ENCODE data around the gene GNAL. TPM values are rescaled to one million over a fixed set of nuclear protein-coding genes. Genes with fewer than 3 reads are reported as not detected.
A peak's percentile ranks its signal among the peaks of the same experiment; 100 is the strongest.

Gene GNAL
- total and polyA plus RNA-seq, 2 experiments from 2014 or later: 7.5 to 21.6 TPM

DNA sequence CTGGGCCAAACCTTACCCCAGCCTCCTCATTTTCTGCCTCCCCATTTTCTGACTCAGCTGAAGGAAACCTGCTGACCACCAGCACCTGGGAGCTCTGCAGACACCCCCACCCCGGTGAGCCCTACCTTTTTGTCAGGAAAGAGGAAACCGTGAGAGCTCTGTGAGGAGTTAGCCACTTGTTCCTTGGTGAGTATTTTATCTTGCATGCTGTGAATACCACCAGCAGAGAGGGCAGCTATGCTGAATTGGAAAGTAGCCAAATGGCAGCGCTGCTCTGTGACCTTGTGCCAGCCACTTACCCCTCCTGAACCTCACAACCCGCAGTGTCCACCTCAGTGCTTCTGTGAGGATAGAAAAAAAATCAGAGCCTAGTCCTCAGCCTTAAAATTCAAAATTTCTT is 216.5 kb downstream of the GNAL start:
- peaks cover 10% of the 10 kb centered on the region; the same call in 1 of the 2 replicates for H3K27me3 ChIP-seq (ENCODE audit: insufficient read depth)
- TF ChIP-seq EZH2phosphoT487 (IDR thresholded peaks at IDR 0.05; ENCODE audit: unreplicated experiment): no peak
- no peak for TF ChIP-seq POLR2AphosphoS5 (IDR thresholded peaks at IDR 0.05; ENCODE audit: low read depth)
- no peak for TF ChIP-seq EZH2 (IDR thresholded peaks at IDR 0.05; ENCODE audit: low read depth, unreplicated experiment)
- no peak for TF ChIP-seq STAT1 (IDR thresholded peaks at IDR 0.05; ENCODE audit: unreplicated experiment)
- TF ChIP-seq JUNB (IDR thresholded peaks at IDR 0.05; ENCODE audit: unreplicated experiment): no peak
- ATAC-seq: no peak
- Mint-ChIP-seq H3K36me3 (ENCODE audit: low read depth) (peaks cover 8% of the 10 kb centered on the region), H3K9me3 (no peaks in the 10 kb centered on the region), H3K4me1 (peaks cover 45% of the 10 kb centered on the region), H3K4me3 (no peak overlapping the region), H3K27ac (peak overlapping the region; percentile 65; the same call in 1 of the 2 replicates), H3K27me3 (ENCODE audit: insufficient read depth, low read depth, poor library complexity) (peaks cover 16% of the 10 kb centered on the region)
- peaks cover 55% of the 10 kb centered on the region for H3K4me1 ChIP-seq (ENCODE audit: insufficient read depth)
- H3K27ac ChIP-seq (ENCODE audit: low read depth): peak overlapping the region; percentile 96
- H3K4me3 ChIP-seq: peak overlapping the region; percentile 36; the same call in 1 of the 2 replicates
- H3K36me3 ChIP-seq (ENCODE audit: insufficient read depth): no peaks in the 10 kb centered on the region
- H3K79me2 ChIP-seq (replicated peaks; ENCODE audit: insufficient read depth): no peaks in the 10 kb centered on the region; the same call in 1 of the 2 replicates
- H3F3A ChIP-seq (replicated peaks; ENCODE audit: low read depth): peaks cover 13% of the 10 kb centered on the region; the same call in 1 of the 2 replicates
- H3K4me2 ChIP-seq: peak overlapping the region; percentile 59
- no peaks in the 10 kb centered on the region for H4K20me1 ChIP-seq (replicated peaks; ENCODE audit: insufficient read depth)
- H3K9me2 ChIP-seq (ENCODE audit: insufficient read depth): no peaks in the 10 kb centered on the region
- H2AFZ ChIP-seq: no peak overlapping the region
- DNase-seq (ENCODE audit: low spot score): peak; percentile 31

DNA sequence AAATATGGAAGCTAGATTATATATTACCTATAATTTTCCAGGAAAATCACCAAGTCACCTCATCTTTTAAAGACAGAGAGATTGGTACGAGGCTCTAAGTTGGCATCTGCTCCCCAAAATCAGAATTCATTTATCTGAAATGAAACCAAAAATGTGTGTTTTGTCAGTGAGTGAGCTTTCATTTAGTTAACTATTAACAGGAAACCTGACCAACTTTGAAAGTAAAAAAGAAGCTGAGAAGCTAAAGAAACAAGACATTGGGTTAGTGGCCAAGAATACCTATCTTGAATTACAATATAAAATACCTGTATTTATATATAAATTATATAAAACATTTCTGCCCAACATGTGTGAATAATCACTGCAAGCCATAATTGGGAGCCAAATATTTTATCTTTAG is 217.1 kb downstream of the GNAL start:
- Histone ChIP-seq H3K9me2 (ENCODE audit: insufficient read depth) (no peaks in the 10 kb centered on the region), H4K20me1 (replicated peaks; ENCODE audit: insufficient read depth) (no peaks in the 10 kb centered on the region), H3K4me3 (peak overlapping the region; percentile 36; the same call in 1 of the 2 replicates), H3K27ac (ENCODE audit: low read depth) (peak overlapping the region; percentile 96), H3K27me3 (ENCODE audit: insufficient read depth) (peaks cover 10% of the 10 kb centered on the region; the same call in 1 of the 2 replicates), H3K4me1 (ENCODE audit: insufficient read depth) (peaks cover 55% of the 10 kb centered on the region), H3K4me2 (peak overlapping the region; percentile 86), H3F3A (replicated peaks; ENCODE audit: low read depth) (peaks cover 13% of the 10 kb centered on the region; the same call in 1 of the 2 replicates), H2AFZ (no peak overlapping the region), H3K36me3 (ENCODE audit: insufficient read depth) (no peaks in the 10 kb centered on the region), H3K79me2 (replicated peaks; ENCODE audit: insufficient read depth) (no peaks in the 10 kb centered on the region; the same call in 1 of the 2 replicates)
- peaks cover 8% of the 10 kb centered on the region for H3K36me3 Mint-ChIP-seq (ENCODE audit: low read depth)
- H3K4me1 Mint-ChIP-seq: peaks cover 45% of the 10 kb centered on the region
- no peaks in the 10 kb centered on the region for H3K9me3 Mint-ChIP-seq
- no peak overlapping the region for H3K27ac Mint-ChIP-seq
- H3K4me3 Mint-ChIP-seq: no peak overlapping the region
- DNase-seq (ENCODE audit: low spot score) (no peak), ATAC-seq (no peak)
- peaks cover 18% of the 10 kb centered on the region for H3K27me3 Mint-ChIP-seq (ENCODE audit: insufficient read depth, low read depth, poor library complexity)
- TF ChIP-seq CREB1 (CRISPR knock-in tag; IDR thresholded peaks at IDR 0.05; ENCODE audit: low read depth): no peak
- no peak for TF ChIP-seq EZH2 (IDR thresholded peaks at IDR 0.05; ENCODE audit: low read depth, unreplicated experiment)
- TF ChIP-seq, protein P1, sequence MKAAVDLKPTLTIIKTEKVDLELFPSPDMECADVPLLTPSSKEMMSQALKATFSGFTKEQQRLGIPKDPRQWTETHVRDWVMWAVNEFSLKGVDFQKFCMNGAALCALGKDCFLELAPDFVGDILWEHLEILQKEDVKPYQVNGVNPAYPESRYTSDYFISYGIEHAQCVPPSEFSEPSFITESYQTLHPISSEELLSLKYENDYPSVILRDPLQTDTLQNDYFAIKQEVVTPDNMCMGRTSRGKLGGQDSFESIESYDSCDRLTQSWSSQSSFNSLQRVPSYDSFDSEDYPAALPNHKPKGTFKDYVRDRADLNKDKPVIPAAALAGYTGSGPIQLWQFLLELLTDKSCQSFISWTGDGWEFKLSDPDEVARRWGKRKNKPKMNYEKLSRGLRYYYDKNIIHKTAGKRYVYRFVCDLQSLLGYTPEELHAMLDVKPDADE (IDR thresholded peaks at IDR 0.05): no peak
- TF ChIP-seq, protein P2, sequence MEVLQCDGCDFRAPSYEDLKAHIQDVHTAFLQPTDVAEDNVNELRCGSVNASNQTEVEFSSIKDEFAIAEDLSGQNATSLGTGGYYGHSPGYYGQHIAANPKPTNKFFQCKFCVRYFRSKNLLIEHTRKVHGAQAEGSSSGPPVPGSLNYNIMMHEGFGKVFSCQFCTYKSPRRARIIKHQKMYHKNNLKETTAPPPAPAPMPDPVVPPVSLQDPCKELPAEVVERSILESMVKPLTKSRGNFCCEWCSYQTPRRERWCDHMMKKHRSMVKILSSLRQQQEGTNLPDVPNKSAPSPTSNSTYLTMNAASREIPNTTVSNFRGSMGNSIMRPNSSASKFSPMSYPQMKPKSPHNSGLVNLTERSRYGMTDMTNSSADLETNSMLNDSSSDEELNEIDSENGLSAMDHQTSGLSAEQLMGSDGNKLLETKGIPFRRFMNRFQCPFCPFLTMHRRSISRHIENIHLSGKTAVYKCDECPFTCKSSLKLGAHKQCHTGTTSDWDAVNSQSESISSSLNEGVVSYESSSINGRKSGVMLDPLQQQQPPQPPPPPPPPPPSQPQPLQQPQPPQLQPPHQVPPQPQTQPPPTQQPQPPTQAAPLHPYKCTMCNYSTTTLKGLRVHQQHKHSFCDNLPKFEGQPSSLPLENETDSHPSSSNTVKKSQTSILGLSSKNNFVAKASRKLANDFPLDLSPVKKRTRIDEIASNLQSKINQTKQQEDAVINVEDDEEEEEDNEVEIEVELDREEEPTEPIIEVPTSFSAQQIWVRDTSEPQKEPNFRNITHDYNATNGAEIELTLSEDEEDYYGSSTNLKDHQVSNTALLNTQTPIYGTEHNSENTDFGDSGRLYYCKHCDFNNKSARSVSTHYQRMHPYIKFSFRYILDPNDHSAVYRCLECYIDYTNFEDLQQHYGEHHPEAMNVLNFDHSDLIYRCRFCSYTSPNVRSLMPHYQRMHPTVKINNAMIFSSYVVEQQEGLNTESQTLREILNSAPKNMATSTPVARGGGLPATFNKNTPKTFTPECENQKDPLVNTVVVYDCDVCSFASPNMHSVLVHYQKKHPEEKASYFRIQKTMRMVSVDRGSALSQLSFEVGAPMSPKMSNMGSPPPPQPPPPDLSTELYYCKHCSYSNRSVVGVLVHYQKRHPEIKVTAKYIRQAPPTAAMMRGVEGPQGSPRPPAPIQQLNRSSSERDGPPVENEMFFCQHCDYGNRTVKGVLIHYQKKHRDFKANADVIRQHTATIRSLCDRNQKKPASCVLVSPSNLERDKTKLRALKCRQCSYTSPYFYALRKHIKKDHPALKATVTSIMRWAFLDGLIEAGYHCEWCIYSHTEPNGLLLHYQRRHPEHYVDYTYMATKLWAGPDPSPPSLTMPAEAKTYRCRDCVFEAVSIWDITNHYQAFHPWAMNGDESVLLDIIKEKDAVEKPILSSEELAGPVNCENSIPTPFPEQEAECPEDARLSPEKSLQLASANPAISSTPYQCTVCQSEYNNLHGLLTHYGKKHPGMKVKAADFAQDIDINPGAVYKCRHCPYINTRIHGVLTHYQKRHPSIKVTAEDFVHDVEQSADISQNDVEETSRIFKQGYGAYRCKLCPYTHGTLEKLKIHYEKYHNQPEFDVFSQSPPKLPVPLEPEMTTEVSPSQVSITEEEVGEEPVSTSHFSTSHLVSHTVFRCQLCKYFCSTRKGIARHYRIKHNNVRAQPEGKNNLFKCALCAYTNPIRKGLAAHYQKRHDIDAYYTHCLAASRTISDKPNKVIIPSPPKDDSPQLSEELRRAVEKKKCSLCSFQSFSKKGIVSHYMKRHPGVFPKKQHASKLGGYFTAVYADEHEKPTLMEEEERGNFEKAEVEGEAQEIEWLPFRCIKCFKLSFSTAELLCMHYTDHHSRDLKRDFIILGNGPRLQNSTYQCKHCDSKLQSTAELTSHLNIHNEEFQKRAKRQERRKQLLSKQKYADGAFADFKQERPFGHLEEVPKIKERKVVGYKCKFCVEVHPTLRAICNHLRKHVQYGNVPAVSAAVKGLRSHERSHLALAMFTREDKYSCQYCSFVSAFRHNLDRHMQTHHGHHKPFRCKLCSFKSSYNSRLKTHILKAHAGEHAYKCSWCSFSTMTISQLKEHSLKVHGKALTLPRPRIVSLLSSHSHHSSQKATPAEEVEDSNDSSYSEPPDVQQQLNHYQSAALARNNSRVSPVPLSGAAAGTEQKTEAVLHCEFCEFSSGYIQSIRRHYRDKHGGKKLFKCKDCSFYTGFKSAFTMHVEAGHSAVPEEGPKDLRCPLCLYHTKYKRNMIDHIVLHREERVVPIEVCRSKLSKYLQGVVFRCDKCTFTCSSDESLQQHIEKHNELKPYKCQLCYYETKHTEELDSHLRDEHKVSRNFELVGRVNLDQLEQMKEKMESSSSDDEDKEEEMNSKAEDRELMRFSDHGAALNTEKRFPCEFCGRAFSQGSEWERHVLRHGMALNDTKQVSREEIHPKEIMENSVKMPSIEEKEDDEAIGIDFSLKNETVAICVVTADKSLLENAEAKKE (CRISPR knock-in tag; IDR thresholded peaks at IDR 0.05): no peak
- TF ChIP-seq, protein P3, sequence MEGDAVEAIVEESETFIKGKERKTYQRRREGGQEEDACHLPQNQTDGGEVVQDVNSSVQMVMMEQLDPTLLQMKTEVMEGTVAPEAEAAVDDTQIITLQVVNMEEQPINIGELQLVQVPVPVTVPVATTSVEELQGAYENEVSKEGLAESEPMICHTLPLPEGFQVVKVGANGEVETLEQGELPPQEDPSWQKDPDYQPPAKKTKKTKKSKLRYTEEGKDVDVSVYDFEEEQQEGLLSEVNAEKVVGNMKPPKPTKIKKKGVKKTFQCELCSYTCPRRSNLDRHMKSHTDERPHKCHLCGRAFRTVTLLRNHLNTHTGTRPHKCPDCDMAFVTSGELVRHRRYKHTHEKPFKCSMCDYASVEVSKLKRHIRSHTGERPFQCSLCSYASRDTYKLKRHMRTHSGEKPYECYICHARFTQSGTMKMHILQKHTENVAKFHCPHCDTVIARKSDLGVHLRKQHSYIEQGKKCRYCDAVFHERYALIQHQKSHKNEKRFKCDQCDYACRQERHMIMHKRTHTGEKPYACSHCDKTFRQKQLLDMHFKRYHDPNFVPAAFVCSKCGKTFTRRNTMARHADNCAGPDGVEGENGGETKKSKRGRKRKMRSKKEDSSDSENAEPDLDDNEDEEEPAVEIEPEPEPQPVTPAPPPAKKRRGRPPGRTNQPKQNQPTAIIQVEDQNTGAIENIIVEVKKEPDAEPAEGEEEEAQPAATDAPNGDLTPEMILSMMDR (conservative IDR thresholded peaks at IDR 0.05; ENCODE audit: low read depth in 2 of 2): no peak
- TF ChIP-seq JUNB (IDR thresholded peaks at IDR 0.05; ENCODE audit: unreplicated experiment): no peak
- TF ChIP-seq ZNF331 (CRISPR knock-in tag; IDR thresholded peaks at IDR 0.05; ENCODE audit: low read depth): no peak
- TF ChIP-seq ZNF114 (CRISPR knock-in tag; IDR thresholded peaks at IDR 0.05): no peak
- no peak for TF ChIP-seq NANOG (IDR thresholded peaks at IDR 0.05; ENCODE audit: borderline replicate concordance)

Measured in GM23338 (cell line).